HFFc6 (cell line): ENCODE measurements around the gene TMEM25. TPM values are rescaled to one million over a fixed set of nuclear protein-coding genes. Genes with fewer than 3 reads are reported as not detected.
A peak's percentile ranks its signal among the peaks of the same experiment; 100 is the strongest.

Experiments used
- DNase-seq: peaks from one replicate; pipeline ENCODE4 v3.0.0-alpha.2; 2018
- H3K27ac Mint-ChIP-seq: 2 replicates; pipeline ENCODE4 v1.8.0; 2020; ENCODE audit warnings: mild to moderate bottlenecking, mixed read lengths
- H3K27me3 Mint-ChIP-seq: 2 replicates; pipeline ENCODE4 v1.8.0; 2021; ENCODE audit warnings: mild to moderate bottlenecking, moderate library complexity, mixed read lengths; ENCODE audit not compliant: insufficient read depth
- H3K36me3 Mint-ChIP-seq: 2 replicates; pipeline ENCODE4 v1.8.0; 2021; ENCODE audit warnings: low read depth, mixed read lengths
- H3K4me1 Mint-ChIP-seq: 2 replicates; pipeline ENCODE4 v1.8.0; 2020; ENCODE audit warnings: low read depth, mixed read lengths
- H3K4me3 Mint-ChIP-seq: 2 replicates; pipeline ENCODE4 v1.8.0; 2020; ENCODE audit warnings: mild to moderate bottlenecking, moderate library complexity, mixed read lengths
- H3K9me3 Mint-ChIP-seq: 2 replicates; pipeline ENCODE4 v1.8.0; 2020; ENCODE audit warnings: mild to moderate bottlenecking, mixed read lengths
- CTCF ChIP-seq: fragments of 200-600 bp; sonication (generic); IDR thresholded peaks from 2 replicates; pipeline ENCODE4 v1.5.0; 2021; ENCODE audit warnings: antibody characterized with exemption, mild to moderate bottlenecking
- total RNA-seq, 6 experiments: library from RNA; stranded (reverse); fragmentation: NEBNext Ultra II Directional; extraction: Animal tissue kit (Norgen Biotek cat#: 25700); gene quantifications; 2 replicates in 1 of 6; 3 replicates in 5 of 6; pipeline ENCODE4 v1.2.3, GENCODE V29; 2021

TMEM25 gene
- total RNA-seq, 6 experiments from 2014 or later = 10.8 to 17.1 (median 14.0) TPM

- Mint-ChIP-seq H3K27me3 (no peaks in the 10 kb centered on the region; the same call in 1 of the 2 replicates), H3K4me1 (no peaks in the 10 kb centered on the region), H3K36me3 (peaks cover 29% of the 10 kb centered on the region), H3K4me3 (no peak overlapping the region), H3K9me3 (no peaks in the 10 kb centered on the region), H3K27ac (no peak overlapping the region)
- no peak for DNase-seq
- no peak for TF ChIP-seq CTCF
Measured at GRCh38 chr11:118491041-118491440, 40.0 kb upstream of the TMEM25 start.

DNA sequence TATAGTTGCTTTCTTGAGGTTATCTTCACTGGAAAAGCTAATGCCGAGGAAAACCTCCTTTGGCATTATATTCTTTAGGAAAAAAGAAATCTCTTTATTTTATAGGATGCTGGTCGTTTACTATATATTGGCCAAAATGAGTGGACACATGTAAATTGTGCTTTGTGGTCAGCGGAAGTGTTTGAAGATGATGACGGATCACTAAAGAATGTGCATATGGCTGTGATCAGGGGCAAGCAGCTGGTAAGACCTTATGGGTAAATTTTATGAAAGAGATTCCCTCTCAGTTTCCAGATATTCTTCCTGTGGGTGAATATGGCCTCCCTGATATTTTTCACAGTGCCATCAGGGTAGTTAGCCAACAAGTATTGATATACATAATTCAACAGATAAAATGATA, 33.2 kb upstream of the TMEM25 start:
- no peaks in the 10 kb centered on the region for H3K9me3 Mint-ChIP-seq
- H3K4me1 Mint-ChIP-seq = peaks cover 9% of the 10 kb centered on the region
- no peaks in the 10 kb centered on the region; the same call in 1 of the 2 replicates for H3K27me3 Mint-ChIP-seq
- H3K4me3 Mint-ChIP-seq = no peak overlapping the region
- H3K27ac Mint-ChIP-seq = 0 out of 2 replicates have a peak overlapping the region, but pooled peaks have one; percentile 4
- peak; percentile 28 for DNase-seq
- peaks cover 59% of the 10 kb centered on the region for H3K36me3 Mint-ChIP-seq
- no peak for TF ChIP-seq CTCF

- TF ChIP-seq CTCF = no peak
- no peaks in the 10 kb centered on the region for H3K9me3 Mint-ChIP-seq
- no peak for DNase-seq
- H3K4me1 Mint-ChIP-seq = no peaks in the 10 kb centered on the region
- peaks cover 60% of the 10 kb centered on the region for H3K36me3 Mint-ChIP-seq
- no peak overlapping the region for H3K27ac Mint-ChIP-seq
- peaks cover 1% of the 10 kb centered on the region; the same call in 1 of the 2 replicates for H3K27me3 Mint-ChIP-seq
- no peak overlapping the region for H3K4me3 Mint-ChIP-seq
Measured at GRCh38 chr11:118503216-118503615, 27.8 kb upstream of the TMEM25 start.

GRCh38 chr11:118511601-118512000, 19.4 kb upstream of the TMEM25 start:
- Mint-ChIP-seq H3K27ac (no peak overlapping the region), H3K4me1 (no peaks in the 10 kb centered on the region), H3K4me3 (no peak overlapping the region), H3K27me3 (no peaks in the 10 kb centered on the region; the same call in 1 of the 2 replicates), H3K36me3 (peaks cover 42% of the 10 kb centered on the region), H3K9me3 (no peaks in the 10 kb centered on the region)
- no peak for TF ChIP-seq CTCF
- no peak for DNase-seq

DNA sequence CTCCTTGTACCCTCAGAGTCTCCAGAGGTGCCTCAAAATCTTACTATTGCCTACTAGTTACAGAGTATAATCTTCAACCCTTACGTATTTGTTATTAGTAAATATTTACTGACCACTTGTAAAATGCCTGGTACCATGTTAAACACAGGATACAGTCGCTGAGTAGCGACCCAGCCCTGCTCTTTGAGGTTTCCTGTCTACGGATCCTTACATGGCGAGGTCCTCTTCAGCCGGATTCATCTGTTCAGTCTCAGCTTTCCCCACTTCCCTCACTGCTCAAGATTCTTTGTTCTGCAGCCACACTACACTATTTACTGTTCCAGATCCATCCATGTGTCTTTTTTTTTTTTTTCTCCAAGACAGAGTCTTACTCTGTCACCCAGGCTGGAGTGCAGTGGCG, 16.9 kb upstream of the TMEM25 start:
- no peak for DNase-seq
- TF ChIP-seq CTCF = no peak
- H3K9me3 Mint-ChIP-seq = no peaks in the 10 kb centered on the region
- H3K27me3 Mint-ChIP-seq = no peaks in the 10 kb centered on the region; the same call in 1 of the 2 replicates
- no peak overlapping the region for H3K27ac Mint-ChIP-seq
- H3K4me1 Mint-ChIP-seq = no peaks in the 10 kb centered on the region
- H3K36me3 Mint-ChIP-seq = peaks cover 42% of the 10 kb centered on the region
- no peak overlapping the region for H3K4me3 Mint-ChIP-seq

GRCh38 chr11:118519549-118519948, 11.4 kb upstream of the TMEM25 start:
- TF ChIP-seq CTCF = no peak
- Mint-ChIP-seq H3K4me3 (no peak overlapping the region), H3K27me3 (peaks cover 2% of the 10 kb centered on the region; the same call in 1 of the 2 replicates), H3K4me1 (no peaks in the 10 kb centered on the region), H3K36me3 (peaks cover 36% of the 10 kb centered on the region), H3K27ac (no peak overlapping the region), H3K9me3 (no peaks in the 10 kb centered on the region)
- DNase-seq = no peak
